HG02973 (cell line): ENCODE data around the gene PTPRM.

ENCODE experiments used
- ATAC-seq: cut with Tn5 transposase; IDR thresholded peaks from one replicate; pipeline ENCODE4 v1.9.1; 2021; ENCODE audit warnings: moderate library complexity; ENCODE audit not compliant: unreplicated experiment

PTPRM gene

DNA sequence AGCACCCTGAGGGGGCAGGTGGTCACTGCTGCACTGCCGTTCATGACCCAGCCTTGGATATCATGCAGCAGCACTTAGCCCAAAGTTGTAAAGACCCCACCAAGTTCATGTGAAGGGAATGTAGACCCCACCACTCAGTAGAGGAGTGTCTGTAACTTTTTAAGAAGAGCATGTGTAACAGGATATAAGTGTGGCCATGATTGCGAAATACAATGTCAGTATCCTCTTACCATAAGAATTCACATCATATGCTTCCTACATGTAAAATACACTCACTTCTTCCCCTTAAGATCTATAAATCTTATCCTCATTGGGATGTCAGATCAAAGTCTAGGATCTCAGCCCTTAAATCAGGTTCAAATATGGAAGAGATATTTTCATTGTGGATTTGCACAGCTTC lies 276.9 kb downstream of the PTPRM start:
- no peak for ATAC-seq

DNA sequence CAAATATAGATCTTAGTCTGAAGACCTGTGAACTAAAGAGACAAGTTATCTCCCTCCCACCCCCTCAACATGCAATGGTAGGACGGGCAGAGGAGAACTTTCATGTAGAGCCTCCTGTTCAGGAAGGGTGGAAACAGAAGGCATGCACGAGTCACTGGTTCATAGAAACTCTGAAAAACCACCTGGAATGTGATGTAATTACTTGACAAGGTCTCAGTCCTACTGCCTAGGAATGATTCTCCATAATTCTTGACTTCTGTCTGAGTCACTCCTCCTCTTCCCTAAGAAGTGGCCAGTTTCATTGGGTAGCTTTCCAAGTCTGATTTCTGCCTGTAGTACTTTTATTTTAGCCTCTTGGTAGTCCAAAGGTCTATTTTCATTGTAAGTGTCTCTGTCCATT lies 277.3 kb downstream of the PTPRM start:
- no peak for ATAC-seq

DNA sequence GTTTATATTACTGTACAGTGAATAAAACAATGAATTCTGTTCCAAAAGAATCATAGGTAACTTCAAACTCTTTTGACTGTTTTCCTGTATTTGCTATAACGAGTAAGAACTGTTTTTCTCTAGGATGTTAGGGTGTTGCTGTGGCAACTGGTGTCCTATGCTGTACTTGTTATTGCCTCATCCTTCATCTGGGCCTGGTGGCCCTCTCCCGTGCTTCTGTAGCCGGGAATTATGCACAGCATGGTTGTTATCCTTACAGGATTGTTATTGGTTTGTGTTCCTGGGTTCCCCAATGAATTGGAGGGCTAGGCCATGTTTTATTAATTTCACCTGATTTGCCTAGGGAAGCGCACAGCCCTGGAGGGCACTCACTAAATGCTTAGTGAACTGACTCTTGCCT lies 279.2 kb downstream of the PTPRM start:
- ATAC-seq = no peak

DNA sequence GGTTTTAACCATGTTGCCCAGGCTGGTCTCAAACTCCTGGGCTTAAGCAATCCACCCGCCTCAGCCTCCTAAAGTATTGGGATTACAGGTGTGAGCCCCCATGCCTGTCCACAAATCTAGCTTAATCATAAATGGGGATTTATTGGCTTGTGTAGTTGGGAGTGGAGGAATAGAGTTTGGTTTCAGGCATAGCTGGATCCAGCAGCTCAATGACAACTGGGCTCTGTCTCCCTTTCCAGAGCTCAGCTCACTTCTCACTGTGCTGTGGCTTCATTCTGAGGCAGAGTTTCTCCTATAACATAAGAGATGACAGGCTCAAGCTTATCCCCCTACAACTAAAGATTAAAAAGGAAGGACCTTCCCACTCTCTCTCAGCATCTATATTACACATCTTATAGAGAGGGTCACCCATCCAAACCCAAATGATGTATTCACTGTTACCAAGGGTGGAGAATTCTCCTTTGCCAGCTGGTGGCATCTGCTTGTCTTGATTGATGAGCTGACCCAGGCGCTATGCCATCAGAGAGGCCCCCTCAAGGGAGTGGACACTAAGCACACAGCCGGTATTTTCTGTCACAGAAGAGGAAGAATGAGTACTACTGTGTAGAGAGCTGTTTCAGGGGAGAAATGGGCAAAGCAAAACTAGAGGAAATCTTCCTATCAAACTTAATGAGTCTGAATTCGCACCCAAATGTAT lies 280.4 kb downstream of the PTPRM start:
- no peak for ATAC-seq

DNA sequence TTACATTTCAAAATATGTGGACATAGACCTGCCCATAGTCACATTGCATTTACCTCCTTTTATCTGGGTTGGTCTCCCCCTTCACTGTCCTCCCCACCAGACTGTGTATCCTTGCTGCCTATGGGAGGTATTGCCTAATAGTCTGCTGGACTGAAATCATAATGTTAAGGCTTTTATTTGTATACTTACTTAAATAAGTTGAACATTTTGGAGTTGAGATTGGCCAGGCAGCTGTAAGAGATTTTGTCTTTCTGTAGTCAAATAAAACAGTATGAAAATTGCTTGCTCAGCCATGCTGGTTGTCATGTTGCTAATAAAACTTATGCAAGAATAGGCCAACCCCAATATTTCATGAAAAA lies 280.9 kb downstream of the PTPRM start:
- no peak for ATAC-seq

DNA sequence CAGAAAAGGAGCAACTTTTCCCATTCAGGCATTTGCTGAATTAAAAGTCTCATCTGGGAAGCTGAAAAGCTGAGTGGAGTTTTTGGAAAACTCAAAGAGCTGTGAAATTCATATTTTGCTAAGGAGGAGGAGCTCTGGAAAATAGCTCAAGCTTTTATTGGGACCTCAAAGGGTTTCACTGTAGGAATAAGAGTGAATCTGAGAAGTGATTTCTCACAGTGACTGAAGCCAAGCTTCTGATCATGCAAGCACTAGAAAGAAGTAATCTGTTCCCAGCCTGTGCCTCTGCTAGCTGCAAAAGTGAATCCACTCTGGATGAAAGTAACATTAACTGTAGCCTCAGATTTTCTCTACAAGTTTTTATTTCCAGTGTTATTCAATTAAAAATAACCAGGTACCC lies 283.3 kb downstream of the PTPRM start:
- ATAC-seq = no peak

DNA sequence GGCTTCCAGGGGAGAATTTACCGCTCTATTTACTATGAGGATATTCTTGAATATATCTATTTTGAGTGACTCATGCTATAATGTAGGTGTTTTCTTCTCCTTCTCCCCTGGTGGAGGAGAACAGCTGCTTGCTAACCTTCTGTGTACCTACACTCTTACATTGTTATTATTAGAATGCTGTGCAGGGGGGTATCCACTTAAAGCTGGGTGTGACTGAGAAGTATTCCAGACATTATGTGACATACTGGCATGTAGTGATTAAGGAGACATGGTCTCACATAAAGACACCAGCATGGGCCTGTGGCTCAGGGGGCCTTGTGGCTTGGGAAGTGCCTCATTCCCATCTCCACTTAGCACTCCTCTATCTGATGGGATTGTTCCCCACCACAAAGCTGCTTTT lies 287.9 kb downstream of the PTPRM start:
- no peak for ATAC-seq

DNA sequence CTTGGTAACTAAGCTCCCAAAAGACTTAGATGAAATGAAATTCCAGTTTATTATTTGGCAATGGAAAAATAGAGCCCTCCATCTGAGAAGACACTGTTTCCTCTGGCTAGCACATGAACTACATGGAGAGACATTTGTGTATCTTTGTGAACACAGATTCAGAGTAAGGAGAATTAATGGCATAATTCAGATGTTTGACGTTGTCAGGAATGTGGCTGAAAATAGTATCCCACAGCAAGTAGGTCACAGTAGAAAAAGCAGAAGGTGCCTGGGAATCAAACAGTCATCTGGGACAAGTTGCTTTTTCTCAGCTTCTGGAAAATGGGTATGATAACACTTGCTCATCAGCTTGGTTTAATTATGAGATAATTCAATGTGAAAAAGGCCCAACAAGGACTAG lies 288.6 kb downstream of the PTPRM start:
- no peak for ATAC-seq

DNA sequence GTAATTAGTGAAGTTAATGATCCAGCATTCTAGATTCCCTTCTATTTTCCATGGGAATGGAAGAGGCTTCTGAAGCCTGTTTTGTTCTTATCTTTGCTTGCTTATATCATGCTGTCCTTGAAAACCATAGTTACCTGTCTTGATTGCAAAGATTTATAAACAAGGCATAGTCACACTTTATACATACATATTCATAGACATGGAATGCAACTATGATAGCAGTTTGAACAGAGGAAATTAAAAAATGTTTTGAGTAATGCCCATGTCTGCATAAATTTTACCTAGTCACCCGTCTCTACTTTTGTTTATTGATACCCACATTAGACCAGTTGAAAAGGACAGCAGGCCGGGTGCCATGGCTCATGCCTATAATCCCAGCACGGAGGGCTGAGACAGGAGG lies 289.0 kb downstream of the PTPRM start:
- no peak for ATAC-seq

DNA sequence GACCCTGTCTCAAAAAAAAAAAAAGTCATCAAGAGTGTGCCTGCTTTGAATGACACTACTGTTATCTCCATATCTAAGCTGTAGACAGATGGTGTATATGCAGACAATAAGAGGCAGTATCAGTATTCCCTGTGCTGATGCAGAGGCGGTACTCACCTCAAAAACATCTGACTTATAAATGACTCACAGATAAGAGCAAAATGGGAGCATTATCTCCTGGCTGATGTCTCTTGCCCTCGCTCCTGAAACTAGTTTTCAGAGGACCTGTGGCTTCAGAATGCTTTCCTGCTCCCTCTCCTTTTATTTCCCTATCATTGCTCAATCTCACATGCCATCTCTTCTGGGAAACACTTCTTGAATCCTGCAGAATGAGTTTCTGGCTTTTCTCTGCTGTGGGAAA lies 289.6 kb downstream of the PTPRM start:
- ATAC-seq = no peak

DNA sequence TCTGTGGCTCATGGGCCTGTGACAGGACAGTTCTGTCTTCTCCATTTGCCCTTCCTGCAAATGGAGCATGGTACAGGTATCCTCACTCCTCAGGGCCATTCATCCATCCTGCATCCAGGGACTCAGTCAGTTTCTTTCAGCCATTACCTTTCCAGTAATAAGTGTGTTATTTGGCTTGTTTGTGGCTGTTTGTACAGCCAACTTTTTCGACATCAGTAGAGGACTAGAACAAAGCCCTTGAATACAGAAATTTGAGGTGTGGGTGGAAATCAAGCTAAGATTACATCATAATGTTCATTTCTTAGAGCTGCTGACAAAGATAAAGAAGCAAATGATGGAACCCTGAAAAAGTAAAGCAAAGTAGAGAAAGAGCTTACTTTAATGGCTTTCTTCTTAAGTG lies 290.4 kb downstream of the PTPRM start:
- no peak for ATAC-seq

DNA sequence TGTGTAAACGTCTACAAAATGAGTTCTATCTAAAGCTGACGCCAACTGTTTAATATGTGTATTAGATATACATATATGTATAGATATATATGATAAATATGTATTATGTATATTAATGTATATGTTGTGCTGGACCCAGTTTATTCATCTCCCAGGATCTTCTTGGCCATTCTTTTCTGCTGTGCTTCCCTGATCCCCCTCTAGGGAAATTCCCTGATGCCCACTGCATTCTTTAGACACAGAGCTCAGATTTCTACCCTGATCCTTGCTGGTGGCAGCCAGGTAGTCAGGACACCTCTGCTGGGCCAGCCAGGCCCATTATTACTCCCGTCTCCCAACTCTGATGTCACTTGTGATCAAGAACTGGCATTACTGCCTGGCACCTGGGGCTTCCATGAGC lies 292.0 kb downstream of the PTPRM start:
- no peak for ATAC-seq

DNA sequence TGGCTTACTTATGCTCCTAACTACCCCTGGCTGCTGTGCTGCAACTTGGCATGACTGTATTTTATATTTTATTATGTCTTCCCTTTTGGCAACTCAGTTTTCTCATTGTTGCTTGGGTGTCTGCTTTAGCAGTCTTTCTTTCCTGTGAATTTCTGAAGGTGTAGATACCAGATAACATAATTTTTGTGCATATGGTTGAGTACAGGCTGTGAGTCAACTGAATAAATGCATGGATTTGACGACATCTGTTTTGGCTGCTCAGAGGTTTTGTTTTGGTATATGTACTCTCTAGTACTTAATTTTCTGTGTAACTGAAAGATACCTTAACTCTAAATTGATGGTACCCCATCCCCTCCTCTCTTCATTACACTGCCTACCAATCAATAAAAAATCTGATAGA lies 303.1 kb downstream of the PTPRM start:
- no peak for ATAC-seq

DNA sequence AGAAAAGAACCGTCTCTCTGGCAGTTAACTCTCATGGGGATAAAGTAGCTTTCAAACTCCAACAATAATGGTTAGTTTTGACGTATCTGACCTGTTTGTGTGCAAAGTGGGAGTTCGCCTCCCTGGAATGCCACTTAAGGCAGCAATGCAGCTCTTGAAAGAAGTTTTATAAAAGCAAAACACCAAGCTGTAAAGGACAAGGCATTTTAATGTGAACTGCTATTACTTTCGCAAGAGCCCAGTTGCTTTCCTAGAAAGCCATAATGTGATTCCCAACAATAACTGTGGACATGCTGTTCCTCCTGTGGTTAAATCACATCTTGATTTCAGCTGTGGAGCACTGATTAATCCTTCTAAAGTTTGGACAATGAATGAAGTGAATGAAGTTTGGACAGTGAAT lies 303.7 kb downstream of the PTPRM start:
- no peak for ATAC-seq

DNA sequence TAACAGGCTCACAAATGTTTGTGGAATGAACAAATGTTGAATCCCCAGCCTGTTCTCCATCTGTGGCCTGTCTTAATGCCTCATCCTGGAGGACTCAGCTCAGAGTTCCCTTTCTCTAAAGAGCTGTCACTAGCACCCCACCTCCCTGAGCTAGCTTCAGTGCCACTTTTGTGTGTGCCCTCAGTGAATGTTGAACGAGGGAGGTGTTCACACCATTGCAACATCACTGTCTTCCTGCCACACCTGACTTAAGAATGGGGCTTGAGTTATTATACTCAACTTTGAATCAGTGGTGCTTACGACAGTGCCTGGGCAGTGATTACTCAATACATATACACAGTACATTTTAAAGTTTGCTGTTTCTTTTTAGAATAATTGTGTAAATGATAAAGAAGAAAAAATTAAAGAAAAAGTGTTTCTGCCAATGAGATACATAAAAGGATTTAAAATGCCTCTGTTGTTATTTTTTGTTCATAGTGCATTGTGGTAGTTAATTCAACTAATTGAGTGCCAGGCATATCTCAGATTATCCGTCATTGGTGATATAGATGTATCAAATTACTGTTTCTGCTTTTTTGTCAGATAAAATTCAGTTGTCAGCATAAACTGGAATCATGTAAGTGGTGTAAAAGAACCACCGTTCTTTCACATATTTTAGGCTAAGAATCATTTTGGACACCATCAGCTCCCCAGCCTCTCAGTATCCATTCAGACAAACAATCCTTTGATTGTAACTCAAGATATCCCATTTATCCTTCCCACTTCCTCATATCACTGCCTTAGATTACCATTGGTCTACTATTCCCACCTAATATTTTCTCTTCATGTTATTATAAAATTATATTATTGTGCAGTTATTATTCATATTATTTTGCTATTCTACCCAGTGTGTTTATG lies 304.7 kb downstream of the PTPRM start:
- ATAC-seq = no peak

DNA sequence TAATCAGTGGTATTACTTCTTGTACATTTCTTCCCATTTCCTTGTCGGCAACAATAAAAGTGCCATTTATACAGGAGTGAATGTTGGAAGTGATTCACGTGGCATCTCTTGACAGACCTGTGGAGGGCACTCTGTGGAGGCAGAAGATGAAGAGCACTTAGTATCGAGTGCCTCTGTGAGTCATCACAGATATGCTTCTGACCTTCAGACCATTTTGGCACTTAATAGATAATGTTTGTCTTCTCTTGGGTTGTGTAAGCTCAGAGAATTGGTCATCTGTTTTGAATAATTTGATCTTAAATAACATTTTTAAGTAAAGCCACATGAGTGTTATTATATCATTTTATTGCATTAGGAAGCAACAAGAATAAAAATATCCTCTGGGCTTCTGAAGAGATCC lies 305.5 kb downstream of the PTPRM start:
- ATAC-seq = no peak

DNA sequence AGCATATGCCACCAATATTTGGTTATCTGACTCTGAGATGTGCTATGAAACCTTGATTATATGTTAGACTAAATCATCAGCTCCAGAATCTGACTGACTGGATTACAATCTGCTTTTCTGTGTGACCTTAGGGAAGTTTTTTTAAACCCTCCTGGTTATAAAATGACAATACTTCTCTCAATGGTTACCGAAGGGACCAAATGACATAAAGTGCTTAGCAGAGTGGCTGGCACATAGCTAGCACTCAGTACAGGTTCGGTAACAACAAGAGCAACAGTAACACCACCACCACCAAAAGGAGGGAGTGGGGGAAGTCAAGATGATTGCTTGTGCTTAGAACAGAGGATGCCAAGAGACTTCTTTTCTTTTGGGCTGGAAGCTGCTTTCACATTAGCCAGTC lies 306.2 kb downstream of the PTPRM start:
- no peak for ATAC-seq

DNA sequence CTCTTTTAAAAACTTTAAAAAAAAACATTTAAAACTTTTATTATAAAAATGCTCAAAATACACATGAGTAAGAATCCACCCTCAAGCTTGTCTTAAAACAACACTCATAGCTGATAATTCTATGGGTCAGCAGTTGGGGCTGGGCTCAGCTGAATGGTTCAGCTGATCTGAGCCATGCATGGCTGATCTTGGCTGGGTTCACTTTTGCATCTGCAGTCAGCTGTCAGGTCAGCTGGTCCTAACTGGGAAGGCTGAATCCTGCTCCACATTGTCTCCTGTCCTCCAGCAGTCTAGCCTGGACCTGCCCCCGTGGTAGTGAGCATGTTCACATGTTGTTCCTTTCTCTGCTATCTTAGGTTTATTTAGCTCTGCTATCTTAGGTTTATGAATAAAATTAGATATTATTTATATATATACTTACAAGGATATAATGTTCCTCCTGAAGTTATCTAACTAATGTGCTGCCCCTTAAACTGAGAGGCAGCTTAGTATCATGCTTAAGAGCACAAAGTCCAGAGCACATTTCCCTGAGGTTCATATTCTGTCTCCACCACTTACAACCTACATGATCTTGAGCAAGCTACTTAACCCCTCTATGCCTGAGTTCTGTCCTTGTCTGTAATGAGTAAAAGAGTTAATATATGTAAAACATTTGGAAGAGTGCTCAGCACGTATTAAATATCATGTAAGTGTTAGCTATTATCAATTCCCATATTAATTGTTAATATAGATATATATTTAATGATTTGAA lies 309.4 kb downstream of the PTPRM start:
- no peak for ATAC-seq

DNA sequence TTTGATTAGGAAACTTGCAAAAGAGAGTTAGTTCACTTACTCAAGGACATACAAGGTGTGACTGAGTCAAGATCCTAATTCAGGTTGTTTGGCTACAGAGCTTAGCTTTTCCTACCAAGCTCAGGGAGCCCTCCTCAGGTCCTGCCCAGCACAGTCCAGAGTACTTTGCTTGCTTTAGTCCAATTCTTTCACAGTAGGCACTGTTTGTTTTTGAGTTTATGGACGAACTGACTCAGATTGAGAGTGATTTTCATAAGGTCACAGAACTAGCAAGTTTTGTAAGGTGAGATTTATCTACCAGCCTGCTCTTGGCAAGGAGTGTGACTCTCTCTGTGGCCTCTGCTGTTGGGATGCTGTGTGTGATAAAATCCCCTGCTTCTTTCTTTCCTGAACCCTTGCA lies 310.5 kb downstream of the PTPRM start:
- ATAC-seq = no peak

DNA sequence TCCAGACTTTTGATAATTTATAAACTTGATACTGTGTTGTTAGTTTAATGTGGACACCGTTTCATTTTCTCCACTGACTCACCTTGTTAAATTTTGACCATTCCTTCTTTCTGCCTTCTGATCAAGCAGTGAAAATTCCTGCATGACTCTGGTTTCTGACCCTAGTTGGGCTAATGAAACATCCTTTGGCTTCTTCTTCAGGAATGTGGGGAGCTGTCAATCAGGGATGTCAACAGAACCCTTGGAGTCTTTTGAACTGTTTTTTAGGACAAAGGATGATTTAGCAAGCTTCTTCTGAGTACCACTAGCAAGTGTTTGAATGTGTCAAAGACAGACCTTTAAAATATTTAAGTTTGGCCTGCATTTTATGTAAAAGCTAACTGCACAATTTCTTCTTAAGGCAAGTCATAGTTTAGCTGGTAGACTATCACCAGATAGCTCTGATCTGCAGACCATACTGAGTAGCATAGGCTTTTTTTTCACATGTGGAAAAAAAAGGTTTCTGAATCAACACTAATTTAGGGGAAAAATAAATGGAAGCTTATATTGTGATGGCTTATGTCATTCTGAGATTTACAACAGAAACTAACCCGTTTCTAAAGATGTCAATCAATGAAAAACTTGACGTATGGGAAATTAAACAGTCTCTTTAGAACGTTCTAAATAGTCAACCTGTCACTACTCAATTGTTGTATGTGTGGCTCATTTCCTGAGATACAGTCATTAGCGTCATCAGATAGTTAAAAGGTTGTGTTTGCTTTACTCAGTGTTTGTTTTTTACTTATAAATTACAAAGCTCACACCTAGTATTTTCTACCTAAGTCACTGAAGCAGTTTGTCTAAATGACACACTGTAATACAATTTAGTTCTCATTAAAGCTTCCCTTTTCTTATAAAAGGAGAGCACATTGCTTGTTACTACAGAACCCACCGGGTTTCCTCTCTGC lies 311.4 kb downstream of the PTPRM start:
- ATAC-seq = no peak

DNA sequence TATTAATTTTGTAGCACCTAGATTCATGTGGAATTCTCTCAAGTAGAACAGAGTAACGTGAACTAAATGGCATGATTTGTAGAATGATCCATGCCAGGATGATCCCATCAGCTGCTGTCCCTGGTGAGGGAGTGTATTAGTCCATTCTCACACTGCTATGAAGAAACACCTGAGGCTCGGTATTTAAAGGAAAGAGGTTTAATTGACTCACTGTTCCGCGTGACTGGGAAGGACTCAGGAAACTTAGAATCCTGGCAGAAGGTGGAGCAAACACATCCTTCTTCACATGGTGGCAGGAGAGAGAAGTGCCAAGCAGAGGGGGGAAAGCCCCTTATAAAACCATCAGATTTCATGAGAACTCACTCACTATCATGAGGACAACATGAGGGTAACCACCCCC lies 312.6 kb downstream of the PTPRM start:
- no peak for ATAC-seq
